ENCODE data around the gene NCAPD3.

- TF ChIP-seq, protein P1, sequence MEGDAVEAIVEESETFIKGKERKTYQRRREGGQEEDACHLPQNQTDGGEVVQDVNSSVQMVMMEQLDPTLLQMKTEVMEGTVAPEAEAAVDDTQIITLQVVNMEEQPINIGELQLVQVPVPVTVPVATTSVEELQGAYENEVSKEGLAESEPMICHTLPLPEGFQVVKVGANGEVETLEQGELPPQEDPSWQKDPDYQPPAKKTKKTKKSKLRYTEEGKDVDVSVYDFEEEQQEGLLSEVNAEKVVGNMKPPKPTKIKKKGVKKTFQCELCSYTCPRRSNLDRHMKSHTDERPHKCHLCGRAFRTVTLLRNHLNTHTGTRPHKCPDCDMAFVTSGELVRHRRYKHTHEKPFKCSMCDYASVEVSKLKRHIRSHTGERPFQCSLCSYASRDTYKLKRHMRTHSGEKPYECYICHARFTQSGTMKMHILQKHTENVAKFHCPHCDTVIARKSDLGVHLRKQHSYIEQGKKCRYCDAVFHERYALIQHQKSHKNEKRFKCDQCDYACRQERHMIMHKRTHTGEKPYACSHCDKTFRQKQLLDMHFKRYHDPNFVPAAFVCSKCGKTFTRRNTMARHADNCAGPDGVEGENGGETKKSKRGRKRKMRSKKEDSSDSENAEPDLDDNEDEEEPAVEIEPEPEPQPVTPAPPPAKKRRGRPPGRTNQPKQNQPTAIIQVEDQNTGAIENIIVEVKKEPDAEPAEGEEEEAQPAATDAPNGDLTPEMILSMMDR (IDR thresholded peaks at IDR 0.05; ENCODE audit: low read depth, low read length, missing input control) = no peak
- TF ChIP-seq RXRA (IDR thresholded peaks at IDR 0.05) (no peak), YY1 (IDR thresholded peaks at IDR 0.05) (no peak)
Measured at GRCh38 chr11:134273317-134273712, 49.5 kb upstream of the NCAPD3 start.

Measured in liver (tissue), 3 donors.